Measurements from ENCODE around the gene CLRN1. TPM values are rescaled to one million over a fixed set of nuclear protein-coding genes. Genes with fewer than 3 reads are reported as not detected.

CLRN1 gene
- total RNA-seq, 1 experiment from 2014 or later = not detected

- TF ChIP-seq E2F5 (CRISPR knock-in tag; IDR thresholded peaks at IDR 0.05) = no peak
- TF ChIP-seq AFF4 (CRISPR knock-in tag; IDR thresholded peaks at IDR 0.05; ENCODE audit: borderline replicate concordance) = no peak
- TF ChIP-seq ZNF219 (CRISPR knock-in tag; IDR thresholded peaks at IDR 0.05; ENCODE audit: borderline replicate concordance) = no peak
- TF ChIP-seq STAT6 (CRISPR knock-in tag; conservative IDR thresholded peaks at IDR 0.05; ENCODE audit: low read depth) = no peak
- no peak for TF ChIP-seq GTF2I (CRISPR knock-in tag; conservative IDR thresholded peaks at IDR 0.05)
- TF ChIP-seq ERG (CRISPR knock-in tag; IDR thresholded peaks at IDR 0.05) = no peak
- no peak for TF ChIP-seq TEAD4 (CRISPR knock-in tag; IDR thresholded peaks at IDR 0.05)
These were observed 67.2 kb downstream of the CLRN1 start, which contains the start of gene MINDY4B (continued) for GRCh38 chr3:150905339-150905738.

- TF ChIP-seq ZNF532 (CRISPR knock-in tag; IDR thresholded peaks at IDR 0.05; ENCODE audit: borderline replicate concordance) = no peak
- ChIA-PET POLR2A (interaction anchor here (0.5 kb wide), 1 partner anchor 93 kb away, joined by 5 read pairs; no protein-coding TSS in a partner anchor), CTCF (interaction anchor here (1.5 kb wide), 1 partner anchor 253 kb away, joined by 3 read pairs; no protein-coding TSS in a partner anchor)
- Mint-ChIP-seq H3K36me3 (no peaks in the 10 kb centered on the region), H3K27ac (no peak overlapping the region), H3K9me3 (no peaks in the 10 kb centered on the region), H3K27me3 (ENCODE audit: low read depth) (no peaks in the 10 kb centered on the region), H3K4me1 (peaks cover 6% of the 10 kb centered on the region), H3K4me3 (no peak overlapping the region)
- no peak for ATAC-seq
- DNase-seq (ENCODE audit: low spot score) = no peak
These were observed 69.5 kb downstream of the CLRN1 start for GRCh38 chr3:150902988-150903387.

GRCh38 chr3:150901793-150902192 is 70.7 kb downstream of the CLRN1 start:
- CTCF ChIA-PET = interaction anchor here (1.9 kb wide), 2 partner anchors 12 to 114 kb away, joined by 5 to 11 read pairs; no protein-coding TSS in a partner anchor
- POLR2A ChIA-PET = no interaction called here
- no peak for ATAC-seq
- Mint-ChIP-seq H3K4me3 (no peak overlapping the region), H3K9me3 (no peaks in the 10 kb centered on the region), H3K27me3 (ENCODE audit: low read depth) (no peaks in the 10 kb centered on the region), H3K36me3 (no peaks in the 10 kb centered on the region), H3K4me1 (peaks cover 6% of the 10 kb centered on the region), H3K27ac (no peak overlapping the region)
- no peak for DNase-seq (ENCODE audit: low spot score)
- no peak for TF ChIP-seq ZBTB43 (CRISPR knock-in tag; IDR thresholded peaks at IDR 0.05)
- TF ChIP-seq ERG (CRISPR knock-in tag; IDR thresholded peaks at IDR 0.05) = no peak

Data from WTC11 (cell line).